H9 (cell line): ENCODE results near the gene ADIG. TPM values are rescaled to one million over a fixed set of nuclear protein-coding genes. Genes with fewer than 3 reads are reported as not detected.

Source experiments
- DNase-seq: peaks from one replicate; pipeline ENCODE4 v3.0.0-alpha.2; 2017
- H2AFZ ChIP-seq: one replicate; pipeline ENCODE4 v1.6.1; 2013; ENCODE audit warnings: mild to moderate bottlenecking, low read length, control low read depth, moderate library complexity
- H2AK5ac ChIP-seq: 2 replicates; pipeline ENCODE4 v1.6.1; 2013; ENCODE audit warnings: low read length, control low read depth, mixed read lengths; ENCODE audit not compliant: insufficient read length
- H2BK120ac ChIP-seq: one replicate; pipeline ENCODE4 v1.6.1; 2013; ENCODE audit warnings: low read depth, mild to moderate bottlenecking, low read length, control low read depth, inconsistent platforms; ENCODE audit not compliant: poor library complexity, severe bottlenecking
- H2BK12ac ChIP-seq: 2 replicates; pipeline ENCODE4 v1.6.1; 2013; ENCODE audit warnings: low read length, control low read depth, mixed read lengths, low read depth; ENCODE audit not compliant: insufficient read length
- H2BK15ac ChIP-seq: 2 replicates; pipeline ENCODE4 v1.6.1; 2013; ENCODE audit warnings: low read depth, low read length, control low read depth
- H2BK20ac ChIP-seq: one replicate; pipeline ENCODE4 v1.6.1; 2013; ENCODE audit warnings: low read depth, mild to moderate bottlenecking, low read length, control low read depth, inconsistent platforms; ENCODE audit not compliant: poor library complexity, severe bottlenecking
- H2BK5ac ChIP-seq: 2 replicates; pipeline ENCODE4 v1.6.1; 2013; ENCODE audit warnings: low read length, control low read depth, mixed read lengths; ENCODE audit not compliant: insufficient read length
- H3K14ac ChIP-seq: 2 replicates; pipeline ENCODE4 v1.6.1; 2013; ENCODE audit warnings: low read length, control low read depth; ENCODE audit not compliant: insufficient read depth
- H3K18ac ChIP-seq: 2 replicates; pipeline ENCODE4 v1.6.1; 2013; ENCODE audit warnings: low read depth, mild to moderate bottlenecking, mixed read lengths, low read length, control low read depth; ENCODE audit not compliant: insufficient read length
- H3K23ac ChIP-seq: 2 replicates; pipeline ENCODE4 v1.6.1; 2013; ENCODE audit warnings: low read length, control low read depth, mixed read lengths, low read depth; ENCODE audit not compliant: insufficient read length
- H3K23me2 ChIP-seq: 2 replicates; pipeline ENCODE4 v1.6.1; 2013; ENCODE audit warnings: low read depth, mild to moderate bottlenecking, mixed read lengths, low read length, control low read depth; ENCODE audit not compliant: insufficient read length, poor library complexity, severe bottlenecking
- H3K27ac ChIP-seq: 2 replicates; pipeline ENCODE4 v1.5.1; 2013; ENCODE audit warnings: low read length, control low read depth, mixed read lengths, low read depth; ENCODE audit not compliant: insufficient read length
- H3K27me3 ChIP-seq: 2 replicates; pipeline ENCODE4 v1.6.1; 2013; ENCODE audit warnings: low read length, control low read depth, inconsistent platforms; ENCODE audit not compliant: insufficient read depth
- H3K4ac ChIP-seq: 2 replicates; pipeline ENCODE4 v1.6.1; 2013; ENCODE audit warnings: low read depth, mild to moderate bottlenecking, control low read depth, inconsistent platforms, low read length, moderate library complexity
- H3K4me1 ChIP-seq: 2 replicates; pipeline ENCODE4 v1.6.1; 2013; ENCODE audit warnings: low read length, control low read depth, inconsistent platforms; ENCODE audit not compliant: insufficient read depth
- H3K4me2 ChIP-seq: 2 replicates; pipeline ENCODE4 v1.6.1; 2013; ENCODE audit warnings: low read length, control low read depth, mixed read lengths; ENCODE audit not compliant: insufficient read length, insufficient read depth
- H3K56ac ChIP-seq: 2 replicates; pipeline ENCODE4 v1.6.1; 2013; ENCODE audit warnings: low read depth, mild to moderate bottlenecking, mixed read lengths, low read length, control low read depth; ENCODE audit not compliant: insufficient read length
- H3K79me1 ChIP-seq: 2 replicates; pipeline ENCODE4 v1.6.1; 2013; ENCODE audit warnings: low read depth, mild to moderate bottlenecking, moderate library complexity, low read length, control low read depth, inconsistent platforms; ENCODE audit not compliant: insufficient read depth, poor library complexity, severe bottlenecking
- H3K79me2 ChIP-seq: 2 replicates; pipeline ENCODE4 v1.6.1; 2013; ENCODE audit warnings: low read length, control low read depth, inconsistent platforms; ENCODE audit not compliant: insufficient read depth
- H3K9ac ChIP-seq: 2 replicates; pipeline ENCODE4 v1.6.1; 2013; ENCODE audit warnings: low read length, control low read depth, mixed read lengths; ENCODE audit not compliant: insufficient read length; ENCODE audit errors: extremely low read depth
- H3K9me3 ChIP-seq: one replicate; pipeline ENCODE4 v1.6.1; 2013; ENCODE audit warnings: low read depth, low read length, inconsistent platforms; ENCODE audit not compliant: control insufficient read depth
- H3T11ph ChIP-seq: one replicate; pipeline ENCODE4 v1.6.1; 2013; ENCODE audit warnings: mild to moderate bottlenecking, low read length, control low read depth, inconsistent platforms
- H4K20me1 ChIP-seq: one replicate; pipeline ENCODE4 v1.6.1; 2013; ENCODE audit not compliant: control insufficient read depth, insufficient read length, insufficient read depth
- H4K5ac ChIP-seq: 2 replicates; pipeline ENCODE4 v1.6.1; 2013; ENCODE audit warnings: low read depth, mild to moderate bottlenecking, mixed read lengths, low read length, control low read depth; ENCODE audit not compliant: insufficient read length
- H4K8ac ChIP-seq: replicated peaks from 2 replicates; pipeline ENCODE4 v1.6.1; 2013; ENCODE audit warnings: low read length, control low read depth, mixed read lengths, low read depth; ENCODE audit not compliant: insufficient read length
- H4K91ac ChIP-seq: 2 replicates; pipeline ENCODE4 v1.6.1; 2013; ENCODE audit warnings: low read depth, mild to moderate bottlenecking, moderate library complexity, mixed read lengths, low read length, control low read depth; ENCODE audit not compliant: insufficient read length
- H3K27ac Mint-ChIP-seq, 3 experiments: 2 replicates in 2 of 3; 3 replicates in 1 of 3; pipeline ENCODE4 v1.8.0; 2020 to 2021; ENCODE audit warnings: mixed read lengths in 3 of 3, mild to moderate bottlenecking in 1 of 3, moderate library complexity in 1 of 3
- H3K27me3 Mint-ChIP-seq: 2 replicates; pipeline ENCODE4 v1.8.0; 2021; ENCODE audit warnings: low read depth, mild to moderate bottlenecking, moderate library complexity, mixed read lengths
- H3K36me3 Mint-ChIP-seq, 3 experiments: 2 replicates in 2 of 3; 3 replicates in 1 of 3; pipeline ENCODE4 v1.8.0; 2020 to 2021; ENCODE audit warnings: low read depth in 3 of 3, mixed read lengths in 3 of 3; ENCODE audit not compliant: insufficient read depth in 1 of 3
- H3K4me1 Mint-ChIP-seq, 2 experiments: 2 replicates each; pipeline ENCODE4 v1.8.0; 2020; ENCODE audit warnings: mixed read lengths in 2 of 2
- H3K4me3 Mint-ChIP-seq, 2 experiments: 2 replicates in 1 of 2; 3 replicates in 1 of 2; pipeline ENCODE4 v1.8.0; 2020 to 2021; ENCODE audit warnings: mild to moderate bottlenecking in 2 of 2, mixed read lengths in 2 of 2, moderate library complexity in 1 of 2
- H3K9me3 Mint-ChIP-seq, 2 experiments: 2 replicates in 1 of 2; 3 replicates in 1 of 2; pipeline ENCODE4 v1.8.0; 2020; ENCODE audit warnings: mild to moderate bottlenecking in 2 of 2, mixed read lengths in 2 of 2, moderate library complexity in 1 of 2
- CTCF ChIP-seq: fragments of 200-600 bp; sonication (generic); conservative IDR thresholded peaks from 3 replicates; pipeline ENCODE4 v1.8.0; 2021; ENCODE audit warnings: antibody characterized with exemption, mild to moderate bottlenecking
- WGBS: extraction: QIAGEN DNeasy Blood & Tissue Kit; methylation state at CpG from one replicate; pipeline ENCODE4 v1.1.7; 2013; ENCODE audit warnings: missing lambda C conversion rate, low lambda C conversion rate, mixed read lengths; ENCODE audit not compliant: insufficient read length; ENCODE audit errors: extremely low coverage; 5-methylcytosine and 5-hydroxymethylcytosine counted together
- total RNA-seq: library from RNA; stranded (reverse); gene quantifications from 2 replicates; pipeline ENCODE4 v1.2.1, GENCODE V29; 2021

ADIG gene
- total RNA-seq, 1 experiment from 2014 or later, result not detected

- Histone ChIP-seq H3K9me3 (no peaks in the 10 kb centered on the region), H2AK5ac (no peak overlapping the region), H3K23ac (no peak overlapping the region), H4K8ac (no peak overlapping the region), H2BK5ac (no peak overlapping the region), H2BK12ac (no peak overlapping the region), H3K27me3 (no peaks in the 10 kb centered on the region), H2BK15ac (no peak overlapping the region), H3K27ac (no peak overlapping the region), H3K79me2 (no peaks in the 10 kb centered on the region), H3K23me2 (no peaks in the 10 kb centered on the region), H3K14ac (no peak overlapping the region), H2BK20ac (no peak overlapping the region), H3K4ac (no peak overlapping the region), H3K4me2 (no peak overlapping the region), H2AFZ (no peak overlapping the region), H2BK120ac (no peak overlapping the region), H4K5ac (no peak overlapping the region), H4K91ac (no peak overlapping the region), H3K18ac (no peak overlapping the region), H3K9ac (no peak overlapping the region), H3K79me1 (no peaks in the 10 kb centered on the region), H3K4me1 (no peaks in the 10 kb centered on the region), H3T11ph (no peak overlapping the region), H3K56ac (no peak overlapping the region), H4K20me1 (no peaks in the 10 kb centered on the region)
- Mint-ChIP-seq H3K27me3 (no peaks in the 10 kb centered on the region), H3K27ac (no peak overlapping the region), H3K4me1 (no peaks in the 10 kb centered on the region), H3K9me3 (no peaks in the 10 kb centered on the region), H3K36me3 (peaks cover 22 to 72% (median 51%) of the 10 kb centered on the region in 3 experiments; a peak in 6 of 7 replicates), H3K4me3 (no peak overlapping the region)
- no peak for DNase-seq
- WGBS, result no CpG with 5 or more reads among the region's 2 CpGs
- TF ChIP-seq CTCF, result no peak
Measured at GRCh38 chr20:38538789-38539188, 42.2 kb upstream of the ADIG start.
